K562 (cell line): ENCODE results near the gene HTR4.

Experiments used
- CREB1 ChIP-seq, 2 experiments: sonication (generic) in 1 of 2; formaldehyde crosslinking in 1 of 2; IDR thresholded peaks; 2 replicates each; pipeline versions ENCODE4 v1.6.1 to v1.8.0; 2012 to 2022; ENCODE audit warnings: inconsistent platforms in 1 of 2, mild to moderate bottlenecking in 1 of 2, missing genetic modification reagents in 1 of 2, moderate library complexity in 1 of 2
- TAF1 ChIP-seq: IDR thresholded peaks from 2 replicates; pipeline ENCODE4 v1.6.1; 2011; ENCODE audit warnings: mild to moderate bottlenecking, low read length, moderate library complexity; ENCODE audit not compliant: insufficient read depth, control insufficient read depth, severe bottlenecking; ENCODE audit errors: extremely low read depth
- TCF7 ChIP-seq: sonication (generic); IDR thresholded peaks from 2 replicates; pipeline ENCODE4 v1.6.1; 2016; ENCODE audit warnings: antibody characterized with exemption, borderline replicate concordance
- TEAD4 ChIP-seq, 2 experiments: sonication (generic) in 1 of 2; formaldehyde crosslinking in 1 of 2; IDR thresholded peaks; 2 replicates each; pipeline versions ENCODE4 v1.6.1 to v1.8.0; 2012 to 2022; ENCODE audit warnings: borderline replicate concordance in 1 of 2, inconsistent platforms in 1 of 2, low read length in 1 of 2, mild to moderate bottlenecking in 1 of 2, missing genetic modification reagents in 1 of 2
- TSHZ1 ChIP-seq: fragments of 250-450 bp; sonication (Bioruptor Pico); IDR thresholded peaks from 2 replicates; pipeline ENCODE4 v1.4.0; 2020; ENCODE audit warnings: mild to moderate bottlenecking, moderate library complexity
- ZFP30 ChIP-seq: fragments of 250-450 bp; sonication (Bioruptor Pico); IDR thresholded peaks from 2 replicates; pipeline ENCODE4 v1.8.0; 2022; ENCODE audit warnings: moderate library complexity, mild to moderate bottlenecking, inconsistent platforms, borderline replicate concordance
- TF ChIP-seq, protein P1 (sequence below), 3 experiments: IDR thresholded peaks in 2 of 3; conservative IDR thresholded peaks in 1 of 3; 2 replicates each; pipeline ENCODE4 v1.5.1; 2011 to 2012; ENCODE audit warnings: low read length in 3 of 3, mild to moderate bottlenecking in 3 of 3, control low read depth in 2 of 3, improper control_type of control experiment in 1 of 3, inconsistent platforms in 1 of 3, low read depth in 1 of 3, mixed read lengths in 1 of 3, moderate library complexity in 1 of 3; ENCODE audit not compliant: insufficient read depth in 2 of 3

DNA sequence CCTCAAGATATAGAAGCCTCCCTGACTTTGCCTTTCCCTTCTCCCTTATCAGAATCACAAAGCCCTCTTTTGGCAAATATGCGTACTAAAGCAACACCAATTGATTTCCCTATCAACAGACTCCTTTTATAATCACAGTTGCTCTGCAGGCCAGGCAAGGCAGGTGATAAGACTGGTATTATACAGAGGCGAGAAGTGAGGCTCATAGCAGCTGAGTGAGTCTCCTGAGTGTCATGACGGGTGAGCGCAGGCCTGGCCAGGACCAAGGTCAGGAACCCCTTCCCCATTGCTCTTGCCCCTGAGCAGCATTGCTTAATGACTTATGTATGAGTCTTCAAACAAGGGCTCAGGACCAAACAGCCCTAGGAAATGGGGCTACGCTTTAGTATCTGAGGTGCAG is 199.8 kb downstream of the HTR4 start:
- no peak for TF ChIP-seq TCF7
- TF ChIP-seq TAF1, result no peak
- no peak for TF ChIP-seq ZFP30 (CRISPR knock-in tag)
- TF ChIP-seq, protein P1, sequence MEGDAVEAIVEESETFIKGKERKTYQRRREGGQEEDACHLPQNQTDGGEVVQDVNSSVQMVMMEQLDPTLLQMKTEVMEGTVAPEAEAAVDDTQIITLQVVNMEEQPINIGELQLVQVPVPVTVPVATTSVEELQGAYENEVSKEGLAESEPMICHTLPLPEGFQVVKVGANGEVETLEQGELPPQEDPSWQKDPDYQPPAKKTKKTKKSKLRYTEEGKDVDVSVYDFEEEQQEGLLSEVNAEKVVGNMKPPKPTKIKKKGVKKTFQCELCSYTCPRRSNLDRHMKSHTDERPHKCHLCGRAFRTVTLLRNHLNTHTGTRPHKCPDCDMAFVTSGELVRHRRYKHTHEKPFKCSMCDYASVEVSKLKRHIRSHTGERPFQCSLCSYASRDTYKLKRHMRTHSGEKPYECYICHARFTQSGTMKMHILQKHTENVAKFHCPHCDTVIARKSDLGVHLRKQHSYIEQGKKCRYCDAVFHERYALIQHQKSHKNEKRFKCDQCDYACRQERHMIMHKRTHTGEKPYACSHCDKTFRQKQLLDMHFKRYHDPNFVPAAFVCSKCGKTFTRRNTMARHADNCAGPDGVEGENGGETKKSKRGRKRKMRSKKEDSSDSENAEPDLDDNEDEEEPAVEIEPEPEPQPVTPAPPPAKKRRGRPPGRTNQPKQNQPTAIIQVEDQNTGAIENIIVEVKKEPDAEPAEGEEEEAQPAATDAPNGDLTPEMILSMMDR (IDR thresholded peaks at IDR 0.05 in 2 of 3, conservative IDR thresholded peaks at IDR 0.05 in 1 of 3; ENCODE audit: insufficient read depth in 2 of 3, low read depth in 1 of 3, low read length in 3 of 3), result no peak
- TF ChIP-seq TSHZ1 (CRISPR knock-in tag), result no peak
- TF ChIP-seq CREB1 (IDR thresholded peaks at IDR 0.05), result no peak
- no peak for TF ChIP-seq CREB1 (CRISPR knock-in tag; IDR thresholded peaks at IDR 0.05)
- TF ChIP-seq TEAD4 (IDR thresholded peaks at IDR 0.05; ENCODE audit: low read length), result no peak
- no peak for TF ChIP-seq TEAD4 (CRISPR knock-in tag; IDR thresholded peaks at IDR 0.05; ENCODE audit: borderline replicate concordance)
